HG03565 (cell line): ENCODE measurements around the gene RUNX2.

ENCODE experiments used
- ATAC-seq: cut with Tn5 transposase; IDR thresholded peaks from one replicate; pipeline ENCODE4 v1.9.1; 2021; ENCODE audit warnings: mild to moderate bottlenecking, moderate library complexity; ENCODE audit not compliant: unreplicated experiment

RUNX2 gene

GRCh38 chr6:45609141-45609638 is 281.1 kb downstream of the RUNX2 start:
- ATAC-seq, result no peak

- no peak for ATAC-seq
These were observed 282.2 kb downstream of the RUNX2 start for GRCh38 chr6:45610374-45610773.

GRCh38 chr6:45610832-45611231 is 282.7 kb downstream of the RUNX2 start:
- no peak for ATAC-seq

- ATAC-seq, result no peak
These were observed 283.4 kb downstream of the RUNX2 start for GRCh38 chr6:45611491-45611890.

- no peak for ATAC-seq
These were observed 285.5 kb downstream of the RUNX2 start for GRCh38 chr6:45613656-45614055.

GRCh38 chr6:45614488-45615285 is 286.6 kb downstream of the RUNX2 start:
- ATAC-seq, result no peak

- ATAC-seq, result no peak
These were observed 288.1 kb downstream of the RUNX2 start for GRCh38 chr6:45616209-45616608.

GRCh38 chr6:45617441-45617840 is 289.3 kb downstream of the RUNX2 start:
- ATAC-seq, result no peak

GRCh38 chr6:45618259-45618658 is 290.1 kb downstream of the RUNX2 start:
- ATAC-seq, result no peak

GRCh38 chr6:45619211-45619760 is 291.2 kb downstream of the RUNX2 start:
- no peak for ATAC-seq

GRCh38 chr6:45619994-45620471 is 291.9 kb downstream of the RUNX2 start:
- no peak for ATAC-seq

- no peak for ATAC-seq
These were observed 296.1 kb downstream of the RUNX2 start for GRCh38 chr6:45624228-45624627.

- ATAC-seq, result no peak
These were observed 297.1 kb downstream of the RUNX2 start for GRCh38 chr6:45625191-45625664.

- no peak for ATAC-seq
These were observed 298.2 kb downstream of the RUNX2 start for GRCh38 chr6:45626087-45626891.

- ATAC-seq, result no peak
These were observed 302.2 kb downstream of the RUNX2 start for GRCh38 chr6:45630314-45630713.

GRCh38 chr6:45630801-45631200 is 302.7 kb downstream of the RUNX2 start:
- ATAC-seq, result no peak

- no peak for ATAC-seq
These were observed 303.3 kb downstream of the RUNX2 start for GRCh38 chr6:45631396-45631795.

GRCh38 chr6:45633272-45633908 is 305.3 kb downstream of the RUNX2 start:
- ATAC-seq, result no peak

GRCh38 chr6:45634231-45634630 is 306.1 kb downstream of the RUNX2 start:
- no peak for ATAC-seq

- ATAC-seq, result no peak
These were observed 307.2 kb downstream of the RUNX2 start for GRCh38 chr6:45635284-45635867.
